ENCODE measurements around the gene CTNNA2. TPM values are rescaled to one million over a fixed set of nuclear protein-coding genes. Genes with fewer than 3 reads are reported as not detected.

CTNNA2 gene
- total and polyA plus RNA-seq, 11 donors = 0.20 to 0.81 TPM; not detected in 9

DNA sequence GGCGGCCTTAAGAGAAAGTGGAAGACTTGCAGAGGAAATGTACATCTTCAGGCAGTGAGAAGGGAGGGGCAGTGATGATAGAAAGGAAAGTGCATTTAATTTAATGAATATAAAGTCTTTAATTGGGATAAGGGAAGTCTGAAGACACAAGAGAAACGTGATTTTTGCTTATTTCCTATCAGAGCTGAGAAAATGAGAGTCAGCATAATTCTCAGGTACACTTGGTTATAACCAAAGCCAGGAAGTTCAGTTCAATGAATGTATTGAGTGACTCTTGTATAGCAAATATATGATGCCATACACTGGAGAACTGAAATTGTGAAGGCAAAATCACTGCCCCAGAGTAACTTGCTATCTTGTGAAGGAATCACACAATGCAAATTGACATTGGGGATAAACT lies 535.4 kb downstream of the CTNNA2 start:
- no peak for ATAC-seq
- Histone ChIP-seq H3K36me3 (no peaks in the 10 kb centered on the region), H3K4me1 (no peaks in the 10 kb centered on the region)

DNA sequence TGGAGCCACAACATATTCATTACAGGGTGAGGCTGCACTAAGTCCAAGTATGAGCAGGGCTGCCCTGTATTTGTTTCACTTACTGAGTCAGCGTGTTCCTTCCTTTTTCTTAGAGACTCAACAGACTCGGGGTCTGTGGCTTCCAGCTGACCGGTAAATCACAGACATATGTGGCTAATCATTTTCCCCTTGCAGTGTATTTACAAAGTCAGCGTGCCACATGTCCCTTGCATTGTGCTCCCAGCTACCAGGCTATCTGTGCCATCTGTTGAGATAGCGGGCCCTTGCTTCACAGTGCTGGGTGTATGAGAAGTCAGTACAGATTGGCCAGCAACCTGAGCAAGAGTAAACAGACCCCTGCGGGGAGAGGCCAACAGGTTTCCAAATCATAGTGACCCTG lies 537.4 kb downstream of the CTNNA2 start:
- Histone ChIP-seq H3K27me3 (peaks cover 0 to 3% (median 0%) of the 10 kb centered on the region in 9 donors), H3K36me3 (no peaks in the 10 kb centered on the region), H3K4me1 (no peaks in the 10 kb centered on the region), H3K4me3 (no peak overlapping the region), H3K27ac (no peak overlapping the region), H3K9me3 (no peaks in the 10 kb centered on the region)
- 47 to 71% (median 58%) methylated on average over 6 of the region's 6 CpGs for WGBS, 4 donors
- intact Hi-C loops (cut with DNase I) = no loop called here
- DNase-seq = no peak
- ATAC-seq = no peak
- TF ChIP-seq, protein P1, sequence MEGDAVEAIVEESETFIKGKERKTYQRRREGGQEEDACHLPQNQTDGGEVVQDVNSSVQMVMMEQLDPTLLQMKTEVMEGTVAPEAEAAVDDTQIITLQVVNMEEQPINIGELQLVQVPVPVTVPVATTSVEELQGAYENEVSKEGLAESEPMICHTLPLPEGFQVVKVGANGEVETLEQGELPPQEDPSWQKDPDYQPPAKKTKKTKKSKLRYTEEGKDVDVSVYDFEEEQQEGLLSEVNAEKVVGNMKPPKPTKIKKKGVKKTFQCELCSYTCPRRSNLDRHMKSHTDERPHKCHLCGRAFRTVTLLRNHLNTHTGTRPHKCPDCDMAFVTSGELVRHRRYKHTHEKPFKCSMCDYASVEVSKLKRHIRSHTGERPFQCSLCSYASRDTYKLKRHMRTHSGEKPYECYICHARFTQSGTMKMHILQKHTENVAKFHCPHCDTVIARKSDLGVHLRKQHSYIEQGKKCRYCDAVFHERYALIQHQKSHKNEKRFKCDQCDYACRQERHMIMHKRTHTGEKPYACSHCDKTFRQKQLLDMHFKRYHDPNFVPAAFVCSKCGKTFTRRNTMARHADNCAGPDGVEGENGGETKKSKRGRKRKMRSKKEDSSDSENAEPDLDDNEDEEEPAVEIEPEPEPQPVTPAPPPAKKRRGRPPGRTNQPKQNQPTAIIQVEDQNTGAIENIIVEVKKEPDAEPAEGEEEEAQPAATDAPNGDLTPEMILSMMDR (IDR thresholded peaks at IDR 0.05) = no peak

More for the DNA sequence above, 535.4 kb downstream of the CTNNA2 start:
- H3K27me3 ChIP-seq = peaks cover 0 to 3% (median 0%) of the 10 kb centered on the region in 9 donors
- no peaks in the 10 kb centered on the region for H3K9me3 ChIP-seq
- WGBS, 4 donors = 68 to 82% (median 76%) methylated on average over 2 of the region's 2 CpGs
- H3K27ac ChIP-seq = no peak overlapping the region
- intact Hi-C loops (cut with DNase I) = no loop called here
- no peak overlapping the region for H3K4me3 ChIP-seq
- DNase-seq = no peak
- no peak for TF ChIP-seq POLR2A (IDR thresholded peaks at IDR 0.05)
- TF ChIP-seq, protein P1 (IDR thresholded peaks at IDR 0.05) = no peak

DNA sequence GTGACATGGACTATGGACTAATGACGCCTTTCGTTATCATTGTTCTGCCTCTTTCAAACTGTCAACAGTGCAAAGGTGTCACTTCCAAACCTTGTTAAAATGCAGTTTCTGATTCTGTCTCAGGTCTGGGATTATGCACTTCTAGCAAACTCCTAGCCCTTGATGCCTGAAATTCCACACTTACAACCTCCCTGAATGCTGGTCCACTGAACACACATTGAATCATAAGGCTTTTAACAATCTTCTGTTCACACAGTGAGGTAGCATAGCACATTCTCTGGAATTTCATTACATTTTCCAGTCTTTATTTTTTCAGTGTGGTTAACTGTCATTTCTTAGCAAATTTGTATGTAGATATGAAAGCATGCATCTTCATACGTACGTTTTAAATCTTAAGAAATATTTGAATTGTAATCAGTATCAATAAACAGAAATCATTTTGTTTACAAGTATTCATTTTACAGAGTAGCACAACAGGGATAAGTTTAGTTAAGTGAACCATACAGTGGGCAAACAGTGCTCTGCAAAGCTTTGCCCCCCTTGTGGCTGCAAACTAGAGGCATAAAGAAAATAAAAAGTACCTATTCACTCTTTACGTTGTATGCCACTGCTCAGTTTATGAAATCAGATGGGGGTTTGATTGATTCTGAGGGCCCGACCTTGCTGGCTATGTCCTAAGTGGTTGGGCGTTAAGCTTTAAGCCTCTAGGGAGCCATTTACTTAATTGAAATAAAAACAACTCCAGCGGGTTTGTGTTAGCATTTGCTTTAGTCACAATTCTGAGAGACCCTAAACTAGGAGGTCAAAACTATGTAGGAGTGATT lies 540.9 kb downstream of the CTNNA2 start:
- no peak overlapping the region for H3K27ac ChIP-seq
- DNase-seq = no peak
- WGBS, 4 donors = 40 to 56% (median 50%) methylated on average over 8 of the region's 8 CpGs

DNA sequence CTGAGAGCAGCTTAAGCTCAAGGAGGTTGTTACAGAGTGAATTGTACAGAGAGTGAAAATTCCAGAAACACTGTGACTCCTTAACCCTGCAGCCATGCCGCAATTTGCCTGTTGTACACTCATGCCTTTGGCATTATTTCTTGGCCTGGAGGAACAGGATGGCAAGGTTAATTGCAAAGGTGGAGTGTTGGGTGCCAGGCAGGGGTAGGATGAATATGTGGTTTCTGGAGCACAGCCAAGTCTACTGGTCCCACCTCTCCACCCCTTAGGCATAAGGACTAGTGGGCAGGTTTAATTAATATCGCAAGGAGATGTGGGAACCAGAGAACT lies 541.5 kb downstream of the CTNNA2 start:
- 87 to 100% (median 90%) methylated on average over 2 of the region's 2 CpGs for WGBS, 4 donors
- Histone ChIP-seq H3K4me3 (no peak overlapping the region), H3K27ac (no peak overlapping the region), H3K4me1 (no peaks in the 10 kb centered on the region), H3K9me3 (no peaks in the 10 kb centered on the region), H3K36me3 (no peaks in the 10 kb centered on the region), H3K27me3 (no peaks in the 10 kb centered on the region)
- ATAC-seq (no peak), DNase-seq (no peak)
- TF ChIP-seq, protein P1 (IDR thresholded peaks at IDR 0.05) = no peak
- no peak for TF ChIP-seq POLR2A (IDR thresholded peaks at IDR 0.05)
- intact Hi-C loops (cut with DNase I) = no loop called here

More for the DNA sequence above, 540.9 kb downstream of the CTNNA2 start:
- no peak for ATAC-seq
- Histone ChIP-seq H3K9me3 (no peaks in the 10 kb centered on the region), H3K4me1 (no peaks in the 10 kb centered on the region), H3K27me3 (peaks cover 0 to 2% (median 0%) of the 10 kb centered on the region in 9 donors), H3K36me3 (no peaks in the 10 kb centered on the region), H3K4me3 (no peak overlapping the region)
- TF ChIP-seq POLR2A (IDR thresholded peaks at IDR 0.05) = no peak
- TF ChIP-seq, protein P1 (IDR thresholded peaks at IDR 0.05) = no peak
- intact Hi-C loops (cut with DNase I) = no loop called here
